NCI-H460 (cell line): ENCODE data around the gene NIPSNAP2. TPM values are rescaled to one million over a fixed set of nuclear protein-coding genes. Genes with fewer than 3 reads are reported as not detected.
"Not testable (repeated sequence)": the region's sequence is repeated elsewhere in the genome, so short reads cannot be mapped to it uniquely, and the experiment has no call there.

Experiments used
- DNase-seq: peaks from one replicate; pipeline ENCODE4 v3.0.0-alpha.2; 2016; ENCODE audit warnings: low read depth; ENCODE audit errors: extremely low read depth
- total RNA-seq: library from RNA; depleted of rRNA; stranded (reverse); fragments of >200 nt; shearing (Covaris generic); gene quantifications from 2 replicates; pipeline ENCODE4 v1.2.3, GENCODE V29; 2014

NIPSNAP2 gene
- total RNA-seq, 1 experiment from 2014 or later = 38.1 TPM

DNA sequence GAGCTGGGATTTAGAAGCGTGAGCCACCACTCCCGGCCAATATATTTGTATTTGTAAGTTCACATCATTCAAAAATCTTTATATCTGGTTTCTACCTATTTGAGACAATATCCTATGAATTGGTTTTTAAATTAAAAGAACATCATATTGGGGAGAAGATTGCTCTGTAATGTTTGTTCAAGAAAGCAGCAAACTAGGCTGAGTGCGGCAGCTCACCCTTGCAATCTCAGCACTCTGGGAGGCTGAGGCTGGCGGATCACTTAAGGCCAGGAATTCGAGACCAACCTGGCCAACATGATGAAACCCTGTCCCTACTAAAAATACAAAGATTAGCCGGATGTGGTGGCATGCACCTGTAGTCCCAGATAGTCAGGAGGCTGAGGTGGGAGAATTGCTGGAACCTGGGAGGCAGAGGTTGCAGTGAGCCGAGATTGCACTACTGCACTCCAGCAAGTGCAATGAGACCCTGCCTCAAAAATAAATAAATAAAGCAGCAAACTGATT lies 9.4 kb downstream of the NIPSNAP2 start:
- DNase-seq = no peak

DNA sequence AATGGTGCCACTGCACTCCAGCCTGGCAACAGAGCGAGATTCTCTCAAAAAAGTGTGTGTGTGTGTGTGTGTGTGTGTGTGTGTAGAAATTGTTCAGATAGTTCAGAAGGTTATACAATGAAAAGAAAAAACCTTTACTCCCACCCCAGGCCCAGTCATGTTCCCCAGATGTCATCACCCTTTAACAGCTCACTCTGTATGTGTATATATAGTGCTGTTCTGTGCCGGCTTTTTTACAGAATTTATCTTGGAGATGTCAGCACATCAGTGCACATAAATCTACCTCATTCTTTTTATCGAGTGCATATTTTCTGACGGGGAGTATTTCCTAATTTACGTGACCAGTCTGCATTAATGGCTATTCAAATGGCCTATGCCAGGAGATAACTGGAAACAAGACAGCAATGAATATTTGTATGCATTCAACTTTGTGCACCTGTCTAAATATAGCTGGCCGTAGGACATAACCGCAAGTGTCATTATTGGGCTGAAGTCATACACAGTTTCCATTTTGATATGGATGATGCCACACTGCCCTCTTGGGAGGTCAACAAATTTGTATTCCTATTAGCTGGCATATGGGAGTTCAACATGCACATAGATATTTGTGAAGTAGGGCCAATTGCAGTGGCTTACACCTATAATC lies 11.7 kb downstream of the NIPSNAP2 start:
- no peak for DNase-seq

- no peak for DNase-seq
These were observed 13.4 kb downstream of the NIPSNAP2 start for GRCh38 chr7:55977831-55978230.

DNA sequence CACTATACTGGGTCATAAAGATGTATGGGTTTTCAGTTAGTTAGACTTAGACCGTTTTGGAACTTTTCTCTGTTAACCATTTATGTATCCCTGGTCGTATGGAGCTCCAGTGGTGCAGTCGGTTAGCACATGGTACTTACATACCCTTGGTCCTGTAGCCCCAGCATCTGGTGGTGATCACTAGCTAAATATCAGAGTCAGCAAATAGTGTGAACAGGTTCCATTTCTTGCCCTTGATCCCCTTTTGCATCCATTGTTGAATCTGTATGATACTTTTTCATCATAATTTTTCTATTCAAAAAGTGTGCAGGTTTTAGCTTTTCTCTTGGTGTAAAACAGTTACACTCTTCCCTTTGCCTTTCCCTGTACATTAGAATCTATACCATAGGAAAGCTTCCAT lies 15.9 kb downstream of the NIPSNAP2 start:
- no peak for DNase-seq

DNA sequence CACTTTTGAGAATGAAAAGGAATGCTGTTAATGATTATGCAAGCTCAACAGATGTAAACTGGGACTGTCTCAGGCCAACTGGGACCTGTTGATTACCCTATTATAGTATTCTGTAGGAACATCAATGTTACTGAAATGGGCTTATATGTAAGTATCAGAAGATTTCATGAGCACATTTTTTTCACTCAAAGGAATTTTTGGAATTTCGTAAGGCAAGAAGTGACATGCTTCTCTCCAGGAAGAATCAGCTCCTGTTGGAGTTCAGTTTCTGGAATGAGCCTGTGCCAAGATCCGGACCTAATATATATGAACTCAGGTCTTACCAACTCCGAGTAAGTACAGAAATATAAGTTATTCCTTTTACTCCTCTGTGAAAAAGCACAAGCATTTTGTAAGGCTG lies 19.2 kb downstream of the NIPSNAP2 start:
- DNase-seq = no peak

- DNase-seq = no peak
These were observed 28.0 kb downstream of the NIPSNAP2 start for GRCh38 chr7:55992346-55992745.

- DNase-seq = no peak
These were observed 32.6 kb downstream of the NIPSNAP2 start for GRCh38 chr7:55996856-55997500.

GRCh38 chr7:56003749-56004148 lies 39.4 kb downstream of the NIPSNAP2 start:
- no peak for DNase-seq

- DNase-seq = no peak
These were observed 42.8 kb downstream of the NIPSNAP2 start for GRCh38 chr7:56007167-56007652.

GRCh38 chr7:56007891-56008290 lies 43.5 kb downstream of the NIPSNAP2 start:
- DNase-seq = no peak

DNA sequence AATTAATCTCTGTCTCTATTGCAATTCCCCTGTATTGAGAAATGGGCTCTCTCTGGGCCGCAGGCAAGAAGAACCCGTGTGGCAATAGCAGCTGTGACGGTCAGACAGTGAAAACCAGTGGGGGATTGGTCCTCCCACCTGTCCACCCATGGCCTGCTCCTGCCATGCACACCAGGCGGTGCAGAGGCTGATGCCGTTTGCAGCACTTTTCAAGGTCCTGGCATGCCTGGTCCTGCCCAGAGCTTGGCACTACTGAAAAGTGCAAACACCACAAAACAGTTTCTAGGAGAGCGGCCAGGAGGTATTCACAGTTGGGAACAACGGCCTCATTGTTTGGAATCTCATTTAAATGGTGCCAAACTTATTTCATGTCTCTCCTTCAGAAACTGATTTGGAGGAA lies 45.3 kb downstream of the NIPSNAP2 start:
- no peak for DNase-seq

GRCh38 chr7:56017015-56017414 lies 52.6 kb downstream of the NIPSNAP2 start:
- not testable (repeated sequence) for DNase-seq

GRCh38 chr7:56019501-56019900 lies 55.1 kb downstream of the NIPSNAP2 start:
- DNase-seq = no peak

GRCh38 chr7:56023500-56023899 lies 59.1 kb downstream of the NIPSNAP2 start:
- DNase-seq = no peak

- DNase-seq = no peak
These were observed 62.2 kb downstream of the NIPSNAP2 start for GRCh38 chr7:56026538-56026937.

DNA sequence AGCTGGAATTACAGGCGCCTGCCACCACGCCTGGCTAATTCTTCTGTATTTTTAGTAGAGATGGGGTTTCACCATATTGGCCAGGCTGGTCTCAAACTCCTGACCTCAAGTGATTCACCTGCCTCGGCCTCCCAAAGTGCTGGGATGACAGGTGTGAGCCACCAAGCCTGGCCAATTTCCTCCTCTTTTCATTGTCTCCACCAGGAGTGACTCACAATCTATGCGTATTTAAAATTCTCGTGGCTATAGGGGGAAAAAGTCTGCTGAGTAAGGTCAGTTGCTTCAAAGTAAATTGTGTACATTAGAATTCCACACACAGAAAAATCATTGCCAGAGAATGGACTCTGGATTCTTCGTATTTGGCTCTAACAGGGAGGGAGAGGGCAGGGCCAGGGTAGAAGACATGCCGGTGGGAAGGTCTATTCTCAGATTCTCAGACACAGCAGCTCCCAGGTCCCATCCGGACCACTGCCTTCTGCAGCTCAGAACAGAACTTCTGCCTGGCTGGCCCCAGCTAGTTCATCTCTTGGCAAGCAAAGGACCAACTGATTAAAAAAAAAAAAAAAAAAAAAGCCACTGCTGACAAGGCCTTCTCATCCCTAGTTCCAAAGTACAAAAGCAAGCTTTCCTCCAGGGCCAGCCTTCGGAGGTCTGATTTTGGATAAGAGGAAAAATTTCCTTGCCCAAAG lies 64.7 kb downstream of the NIPSNAP2 start:
- DNase-seq = no peak

DNA sequence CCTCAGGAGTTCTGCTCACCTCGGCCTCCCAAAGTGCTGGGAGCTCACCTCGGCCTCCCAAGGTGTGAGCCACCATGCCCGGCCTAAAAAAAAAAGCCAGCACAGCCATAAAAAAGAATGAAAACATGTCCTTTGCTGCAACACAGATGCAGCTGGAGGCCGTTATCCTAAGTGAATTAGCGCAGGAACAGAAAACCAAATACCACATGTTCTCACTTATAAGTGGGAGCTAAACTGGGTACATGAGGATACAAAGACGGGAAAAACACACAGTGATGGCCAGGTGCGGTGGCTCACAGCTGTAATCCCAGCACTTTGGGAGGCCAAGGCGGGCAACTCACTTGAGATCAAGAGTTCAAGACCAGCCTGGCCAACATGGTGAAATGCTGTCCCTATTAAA lies 66.0 kb downstream of the NIPSNAP2 start:
- no peak for DNase-seq

- DNase-seq = not testable (repeated sequence)
These were observed 67.2 kb downstream of the NIPSNAP2 start for GRCh38 chr7:56031556-56031955.

DNA sequence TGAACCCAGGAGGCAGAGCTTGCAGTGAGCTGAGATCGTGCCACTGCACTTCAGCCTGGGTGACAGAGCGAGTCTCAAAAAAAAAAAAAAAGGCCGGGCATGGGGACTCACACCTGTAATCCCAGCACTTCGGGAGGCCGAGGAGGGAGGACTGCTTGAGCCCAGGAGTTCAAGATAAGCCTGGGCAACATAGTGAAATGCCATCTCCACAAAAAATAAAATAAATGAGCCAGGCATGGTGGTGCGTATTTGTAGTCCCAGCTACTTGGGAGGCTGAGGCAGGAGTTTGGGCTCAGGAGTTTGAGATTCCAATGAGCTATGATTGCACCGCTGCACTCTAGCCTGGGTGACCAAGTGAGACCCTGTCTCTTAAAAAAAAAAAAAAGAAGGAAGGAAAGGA lies 68.2 kb downstream of the NIPSNAP2 start:
- not testable (repeated sequence) for DNase-seq

DNA sequence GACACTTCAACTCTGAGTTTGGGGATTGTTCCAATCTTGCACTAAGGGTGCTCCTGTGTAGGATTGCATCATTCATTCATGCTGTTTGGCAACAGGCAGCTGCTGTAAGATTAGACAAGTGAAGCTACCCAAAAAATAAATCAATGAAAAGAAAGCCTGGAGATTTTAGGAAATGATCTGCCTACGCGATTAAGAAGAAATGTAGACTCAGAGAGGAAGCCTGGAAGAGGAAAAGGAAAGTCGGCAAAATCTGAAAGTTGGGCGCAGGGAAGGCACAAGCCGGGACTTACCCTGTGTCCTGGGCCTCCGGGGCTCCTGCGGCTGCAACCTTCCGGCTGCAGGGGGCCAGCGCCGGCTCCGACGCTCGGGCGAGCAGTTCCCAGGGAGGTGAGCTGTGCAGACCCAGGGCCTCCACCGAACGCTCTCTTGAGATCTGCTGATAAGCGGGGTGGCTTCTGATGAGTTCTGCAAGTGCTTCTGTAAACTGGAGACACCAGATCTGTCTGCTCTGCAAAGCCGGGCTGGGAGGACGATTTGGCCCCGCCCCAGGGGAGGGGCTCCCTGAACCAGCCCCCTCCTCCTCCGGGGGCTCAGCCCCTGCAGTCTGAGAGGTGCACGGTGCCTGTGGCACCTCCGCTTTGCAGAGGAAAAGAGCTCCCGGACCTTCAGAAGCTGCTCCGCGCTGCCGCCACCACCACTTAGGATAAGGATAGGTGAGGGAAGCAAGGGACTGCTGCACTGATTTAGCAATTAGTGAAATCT lies 69.5 kb downstream of the NIPSNAP2 start:
- DNase-seq = no peak

GRCh38 chr7:56040730-56041129 lies 76.3 kb downstream of the NIPSNAP2 start:
- DNase-seq = no peak
